PFSK-1 (cell line): ENCODE measurements around the gene TBC1D22A.

Experiments
- FOXP2 ChIP-seq: optimal IDR thresholded peaks from 2 replicates; pipeline ENCODE3; 2011; ENCODE audit warnings: borderline replicate concordance, control low read depth, inconsistent platforms; ENCODE audit not compliant: insufficient read depth; ENCODE audit errors: extremely low read length, extremely low read depth
- POLR2AphosphoS5 ChIP-seq: IDR thresholded peaks from 2 replicates; pipeline ENCODE4 v1.6.1; 2012; ENCODE audit warnings: low read depth, mild to moderate bottlenecking, control low read depth, low read length, moderate library complexity
- SIN3A ChIP-seq: IDR thresholded peaks from 2 replicates; pipeline ENCODE4 v1.6.1; 2012; ENCODE audit warnings: mild to moderate bottlenecking, low read length, moderate library complexity, borderline replicate concordance; ENCODE audit not compliant: insufficient read depth
- TAF1 ChIP-seq: IDR thresholded peaks from 2 replicates; pipeline ENCODE4 v1.6.1; 2012; ENCODE audit warnings: low read length, control low read depth, borderline replicate concordance; ENCODE audit not compliant: insufficient read depth
- TF ChIP-seq, protein P1 (sequence below), 2 experiments: IDR thresholded peaks; 2 replicates each; pipeline versions ENCODE4 v1.6.1 to v1.8.0; 2011 to 2012; ENCODE audit warnings: low read depth in 2 of 2, low read length in 2 of 2, control low read depth in 1 of 2, inconsistent platforms in 1 of 2, mild to moderate bottlenecking in 1 of 2, moderate library complexity in 1 of 2; ENCODE audit not compliant: insufficient read depth in 1 of 2

Gene TBC1D22A

GRCh38 chr22:47173535-47174021 is 411.1 kb downstream of the TBC1D22A start:
- TF ChIP-seq TAF1 (no peak), FOXP2 (no peak), SIN3A (no peak), POLR2AphosphoS5 (no peak)
- TF ChIP-seq, protein P1, sequence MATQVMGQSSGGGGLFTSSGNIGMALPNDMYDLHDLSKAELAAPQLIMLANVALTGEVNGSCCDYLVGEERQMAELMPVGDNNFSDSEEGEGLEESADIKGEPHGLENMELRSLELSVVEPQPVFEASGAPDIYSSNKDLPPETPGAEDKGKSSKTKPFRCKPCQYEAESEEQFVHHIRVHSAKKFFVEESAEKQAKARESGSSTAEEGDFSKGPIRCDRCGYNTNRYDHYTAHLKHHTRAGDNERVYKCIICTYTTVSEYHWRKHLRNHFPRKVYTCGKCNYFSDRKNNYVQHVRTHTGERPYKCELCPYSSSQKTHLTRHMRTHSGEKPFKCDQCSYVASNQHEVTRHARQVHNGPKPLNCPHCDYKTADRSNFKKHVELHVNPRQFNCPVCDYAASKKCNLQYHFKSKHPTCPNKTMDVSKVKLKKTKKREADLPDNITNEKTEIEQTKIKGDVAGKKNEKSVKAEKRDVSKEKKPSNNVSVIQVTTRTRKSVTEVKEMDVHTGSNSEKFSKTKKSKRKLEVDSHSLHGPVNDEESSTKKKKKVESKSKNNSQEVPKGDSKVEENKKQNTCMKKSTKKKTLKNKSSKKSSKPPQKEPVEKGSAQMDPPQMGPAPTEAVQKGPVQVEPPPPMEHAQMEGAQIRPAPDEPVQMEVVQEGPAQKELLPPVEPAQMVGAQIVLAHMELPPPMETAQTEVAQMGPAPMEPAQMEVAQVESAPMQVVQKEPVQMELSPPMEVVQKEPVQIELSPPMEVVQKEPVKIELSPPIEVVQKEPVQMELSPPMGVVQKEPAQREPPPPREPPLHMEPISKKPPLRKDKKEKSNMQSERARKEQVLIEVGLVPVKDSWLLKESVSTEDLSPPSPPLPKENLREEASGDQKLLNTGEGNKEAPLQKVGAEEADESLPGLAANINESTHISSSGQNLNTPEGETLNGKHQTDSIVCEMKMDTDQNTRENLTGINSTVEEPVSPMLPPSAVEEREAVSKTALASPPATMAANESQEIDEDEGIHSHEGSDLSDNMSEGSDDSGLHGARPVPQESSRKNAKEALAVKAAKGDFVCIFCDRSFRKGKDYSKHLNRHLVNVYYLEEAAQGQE (IDR thresholded peaks at IDR 0.05; ENCODE audit: insufficient read depth in 1 of 2, low read depth in 2 of 2, low read length in 2 of 2): no peak

DNA sequence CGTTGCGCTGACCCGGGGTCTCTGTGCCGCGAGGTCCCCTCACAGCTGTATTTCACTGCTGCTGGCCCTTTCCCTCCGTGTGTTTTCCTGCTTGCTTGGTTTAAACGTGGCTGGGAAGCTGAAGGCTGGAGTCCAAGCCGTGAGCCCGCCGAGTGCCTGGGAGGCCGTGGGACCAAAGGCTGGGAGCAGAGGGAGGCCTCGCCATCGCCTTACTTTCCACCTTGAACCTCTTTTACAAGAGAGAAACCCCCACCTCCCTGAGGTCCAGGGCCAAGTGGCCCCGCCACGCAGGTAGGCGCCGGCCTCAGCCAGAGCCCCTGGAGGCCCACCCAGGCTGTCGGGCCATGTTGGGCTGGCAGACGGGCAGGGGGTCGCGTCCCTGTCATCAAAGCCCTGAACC is 411.6 kb downstream of the TBC1D22A start:
- no peak for TF ChIP-seq POLR2AphosphoS5
- no peak for TF ChIP-seq TAF1
- TF ChIP-seq, protein P1 (IDR thresholded peaks at IDR 0.05; ENCODE audit: insufficient read depth in 1 of 2, low read depth in 2 of 2, low read length in 2 of 2): no peak
- TF ChIP-seq SIN3A: no peak
- TF ChIP-seq FOXP2: no peak

GRCh38 chr22:47174671-47175112 is 412.2 kb downstream of the TBC1D22A start:
- TF ChIP-seq POLR2AphosphoS5: no peak
- TF ChIP-seq, protein P1 (IDR thresholded peaks at IDR 0.05; ENCODE audit: insufficient read depth in 1 of 2, low read depth in 2 of 2, low read length in 2 of 2): no peak
- no peak for TF ChIP-seq SIN3A
- no peak for TF ChIP-seq FOXP2
- TF ChIP-seq TAF1: no peak

GRCh38 chr22:47175151-47176025 is 412.9 kb downstream of the TBC1D22A start:
- TF ChIP-seq FOXP2: no peak
- TF ChIP-seq SIN3A: no peak
- TF ChIP-seq, protein P1 (IDR thresholded peaks at IDR 0.05; ENCODE audit: insufficient read depth in 1 of 2, low read depth in 2 of 2, low read length in 2 of 2): no peak
- no peak for TF ChIP-seq TAF1
- no peak for TF ChIP-seq POLR2AphosphoS5
